GM21528 (cell line): ENCODE data around the gene PCCA.

Experiments used
- ATAC-seq: cut with Tn5 transposase; IDR thresholded peaks from one replicate; pipeline ENCODE4 v1.9.1; 2021; ENCODE audit warnings: mild to moderate bottlenecking, moderate library complexity; ENCODE audit not compliant: unreplicated experiment, low FRiP score

The PCCA gene

DNA sequence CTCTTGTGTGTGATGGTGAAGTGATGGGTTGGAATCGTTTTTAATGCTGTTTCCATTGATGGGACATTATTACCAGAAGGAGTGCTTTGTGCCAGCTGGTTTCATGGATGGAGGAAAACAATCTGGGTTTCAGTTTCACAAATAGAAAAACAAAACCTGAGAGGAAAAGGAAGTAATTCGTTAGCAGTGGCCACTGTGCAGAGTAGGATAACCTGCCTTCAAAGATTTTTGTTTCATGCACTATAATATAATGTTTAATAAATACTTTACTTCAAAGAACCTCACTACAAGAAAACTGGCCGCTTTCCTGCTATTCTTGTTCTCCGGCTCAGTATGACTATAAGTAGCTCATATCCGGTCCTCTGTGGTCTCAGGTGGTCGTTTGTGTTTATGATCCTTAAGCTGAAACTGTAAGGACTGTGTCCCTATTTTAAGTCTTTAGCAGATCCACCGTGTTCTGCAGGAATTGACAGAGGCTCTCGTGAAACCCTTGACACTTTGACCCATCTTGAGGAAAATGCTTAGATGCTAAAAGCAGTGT, 395.0 kb downstream of the PCCA start:
- ATAC-seq, result no peak

DNA sequence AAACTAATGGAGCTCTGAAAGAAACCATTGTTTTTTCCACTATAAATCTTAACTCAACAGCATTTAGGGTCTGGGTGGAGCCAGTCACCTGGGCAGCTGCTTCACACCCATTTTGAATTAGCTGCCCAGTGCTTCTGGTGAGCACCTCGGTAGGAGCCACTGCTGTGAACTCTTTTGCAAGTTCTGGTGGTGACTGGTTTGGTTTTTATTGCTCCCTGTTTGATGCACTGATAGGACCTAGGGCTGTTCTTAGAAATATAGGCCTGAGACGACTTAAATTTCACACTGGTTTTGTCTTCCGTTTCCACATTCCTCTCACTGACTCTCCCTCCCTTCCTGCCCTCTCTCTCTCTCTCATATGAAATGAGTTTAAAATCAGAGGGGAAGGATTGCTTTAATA, 395.8 kb downstream of the PCCA start:
- ATAC-seq, result no peak

DNA sequence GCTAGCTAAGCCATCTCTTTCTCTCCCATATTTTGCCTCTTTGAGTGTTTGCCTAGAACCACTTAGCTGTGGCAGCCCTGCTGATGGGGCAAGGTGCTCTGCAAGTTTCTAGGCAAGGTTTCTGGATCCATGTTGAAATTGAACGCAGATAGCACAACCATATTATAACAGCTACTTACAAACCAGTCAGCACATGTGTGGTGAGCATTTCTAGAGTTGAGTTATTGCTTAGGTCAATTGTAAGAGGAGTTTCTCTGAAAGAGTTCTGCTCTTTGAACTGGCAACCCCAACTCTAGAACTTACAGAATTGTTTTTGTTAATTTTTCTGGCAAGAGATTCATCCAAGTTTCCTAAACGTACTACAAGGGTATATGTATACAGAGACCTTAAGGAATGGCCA, 396.4 kb downstream of the PCCA start:
- ATAC-seq, result no peak

DNA sequence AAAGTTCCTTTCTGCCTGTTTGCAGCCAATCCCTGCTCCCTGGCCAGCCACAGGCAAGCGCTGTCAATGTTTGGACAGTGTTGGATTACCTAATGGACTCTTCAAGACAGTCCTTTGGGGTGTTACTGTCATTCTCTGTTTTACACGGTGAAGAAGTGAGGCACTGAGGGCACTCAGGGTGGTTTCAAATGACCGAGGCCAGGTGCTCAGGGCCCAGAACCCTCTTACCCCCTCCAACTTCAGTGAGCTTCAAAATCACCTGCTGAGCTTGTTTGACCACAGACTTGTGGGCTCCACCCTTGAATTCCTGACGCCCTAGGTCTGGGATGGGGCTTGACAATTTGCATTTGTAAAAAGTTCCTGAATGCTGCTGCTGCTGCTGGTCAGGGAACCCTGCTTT, 401.8 kb downstream of the PCCA start:
- no peak for ATAC-seq

DNA sequence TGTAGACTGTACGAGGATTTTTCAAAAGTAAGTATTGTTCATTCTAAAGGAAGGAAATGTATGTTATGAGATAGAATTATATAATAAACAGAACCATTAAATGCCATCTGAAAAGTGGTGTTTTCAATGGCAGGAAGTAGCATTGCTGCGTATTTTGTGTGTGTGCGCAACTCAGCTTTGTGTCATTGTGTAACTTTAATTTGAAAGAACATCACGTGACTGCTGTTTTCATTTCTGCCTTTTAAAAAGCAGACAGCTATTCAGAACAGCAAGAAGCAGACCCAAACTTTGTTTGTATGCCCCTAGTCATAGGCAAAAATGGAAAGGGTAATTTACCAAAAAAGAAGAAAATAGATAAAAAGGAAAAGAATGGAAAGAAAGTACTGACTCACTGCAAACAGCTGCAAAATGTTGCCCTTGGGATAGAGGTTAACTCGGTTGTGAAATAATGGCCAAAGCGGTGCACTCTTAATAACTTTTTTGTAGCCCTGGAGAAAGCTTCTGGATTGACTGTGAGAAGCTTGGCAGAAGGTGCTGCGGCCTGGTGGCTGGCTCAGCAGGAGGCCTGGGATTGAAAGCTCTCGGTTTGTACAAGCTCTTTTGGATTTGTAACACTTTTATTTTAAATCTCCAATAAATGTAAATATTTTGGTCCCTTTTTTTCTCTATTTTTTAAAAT, 402.4 kb downstream of the PCCA start:
- no peak for ATAC-seq

DNA sequence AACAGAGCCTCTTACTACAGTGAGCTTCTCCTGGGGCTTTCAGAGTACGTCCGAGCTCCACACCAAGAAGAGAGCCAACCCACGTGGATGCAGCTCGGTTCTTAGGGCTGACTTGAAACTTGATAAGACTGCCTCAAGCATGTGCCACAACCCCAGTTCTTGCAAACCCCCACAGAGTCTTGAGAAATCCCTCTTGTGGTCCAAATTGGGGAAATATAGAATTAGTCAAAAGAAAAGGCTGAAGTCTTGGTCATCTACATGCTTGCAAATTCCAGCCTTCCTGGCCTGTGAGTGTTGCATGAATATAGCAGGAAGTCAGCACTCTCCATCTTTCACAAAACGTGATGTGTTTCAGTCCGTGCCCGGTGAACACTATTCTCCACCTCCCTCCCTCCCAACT, 404.5 kb downstream of the PCCA start:
- ATAC-seq, result no peak

DNA sequence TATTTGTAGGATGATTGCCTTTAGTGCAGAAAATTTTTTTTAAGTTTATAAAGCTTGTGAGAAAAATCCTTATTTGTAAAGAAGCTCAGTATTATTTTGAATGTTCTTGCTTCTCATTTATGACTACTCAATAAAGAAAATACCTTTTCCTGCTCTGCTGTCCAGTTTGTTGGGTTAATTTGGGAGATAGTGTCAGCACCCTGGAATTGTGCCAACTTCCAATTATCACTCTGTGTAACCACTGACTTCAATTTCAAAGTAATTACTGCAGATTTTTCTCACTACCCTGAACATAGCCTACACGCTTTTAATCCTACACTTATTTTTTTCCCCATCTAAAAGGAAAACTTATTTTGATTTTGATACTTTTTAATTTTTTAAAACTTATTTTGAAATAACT, 406.6 kb downstream of the PCCA start:
- no peak for ATAC-seq

DNA sequence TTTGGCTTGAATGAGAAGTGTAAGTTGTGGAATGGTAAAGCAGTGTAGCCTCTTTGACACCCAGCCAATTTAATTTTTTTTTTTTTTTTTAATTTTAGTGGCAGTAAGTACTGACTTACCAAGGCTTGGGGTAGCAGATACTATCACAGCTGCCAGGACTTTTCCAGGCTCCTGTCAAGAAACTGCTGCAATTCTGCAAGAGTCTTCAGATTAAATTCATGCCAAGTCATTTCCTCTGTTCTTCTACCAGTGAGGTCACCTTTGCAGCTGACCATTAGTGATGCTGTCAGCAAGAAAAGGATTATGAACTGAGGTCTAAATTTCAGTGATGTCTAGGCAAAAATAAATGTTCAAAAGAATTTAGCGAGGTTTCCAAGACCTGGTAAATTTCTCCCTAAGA, 408.5 kb downstream of the PCCA start:
- ATAC-seq, result no peak

DNA sequence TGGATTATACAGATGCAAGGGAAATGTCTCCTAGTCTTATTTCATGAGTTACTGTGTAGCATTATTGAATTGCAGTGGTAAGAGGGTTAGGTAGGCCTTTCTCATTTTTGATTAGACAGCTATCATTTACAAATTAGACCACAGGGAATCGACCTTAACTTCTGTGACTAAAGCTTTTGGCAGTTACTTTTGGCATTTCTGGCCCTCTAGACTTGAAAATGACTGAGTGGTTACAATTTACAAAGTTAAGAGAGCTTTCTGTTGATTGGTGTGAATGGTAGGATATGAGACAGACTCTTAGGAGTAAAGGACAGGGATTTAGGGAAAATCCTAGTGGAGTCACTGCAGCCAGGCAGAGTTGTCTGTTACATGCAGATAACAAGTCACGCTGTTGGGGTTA, 413.6 kb downstream of the PCCA start:
- ATAC-seq, result no peak

DNA sequence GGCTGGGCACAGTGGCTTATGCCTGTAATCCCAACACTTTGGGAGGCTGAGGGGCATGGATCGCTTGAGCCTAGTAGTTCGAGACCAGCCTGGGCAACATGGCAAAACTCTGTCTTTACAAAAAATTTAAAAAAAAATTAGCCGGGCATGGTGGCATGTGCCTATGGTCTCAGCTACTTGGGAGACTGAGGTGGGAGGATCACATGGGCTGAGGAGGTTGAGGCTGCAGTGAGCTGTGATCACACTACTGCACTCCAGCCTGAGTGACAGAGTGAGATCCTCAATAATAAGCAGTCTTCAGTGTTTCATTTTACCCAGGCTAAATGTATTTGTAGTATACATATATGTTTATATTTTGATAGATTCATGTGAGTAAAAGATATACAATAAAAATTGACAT, 414.7 kb downstream of the PCCA start:
- no peak for ATAC-seq

DNA sequence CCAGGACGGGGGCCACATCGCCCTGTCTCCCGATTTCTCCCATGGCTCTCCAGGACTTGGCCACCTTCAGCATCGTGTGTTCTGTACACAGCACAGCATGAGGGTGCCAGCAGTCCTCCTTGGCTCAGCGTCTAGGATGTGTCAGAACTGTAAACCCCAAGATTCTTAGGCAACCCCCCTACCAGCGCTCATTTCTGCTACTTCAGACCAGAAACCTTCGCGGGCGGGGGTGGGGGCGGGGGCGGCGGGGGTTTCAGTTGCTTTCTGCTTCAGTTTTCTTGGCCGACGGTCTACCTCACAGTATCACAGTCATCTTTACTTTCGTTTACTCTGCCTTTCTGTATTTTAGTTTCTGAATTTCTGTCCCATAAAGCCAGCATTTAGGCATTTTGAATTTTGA, 417.3 kb downstream of the PCCA start:
- no peak for ATAC-seq

DNA sequence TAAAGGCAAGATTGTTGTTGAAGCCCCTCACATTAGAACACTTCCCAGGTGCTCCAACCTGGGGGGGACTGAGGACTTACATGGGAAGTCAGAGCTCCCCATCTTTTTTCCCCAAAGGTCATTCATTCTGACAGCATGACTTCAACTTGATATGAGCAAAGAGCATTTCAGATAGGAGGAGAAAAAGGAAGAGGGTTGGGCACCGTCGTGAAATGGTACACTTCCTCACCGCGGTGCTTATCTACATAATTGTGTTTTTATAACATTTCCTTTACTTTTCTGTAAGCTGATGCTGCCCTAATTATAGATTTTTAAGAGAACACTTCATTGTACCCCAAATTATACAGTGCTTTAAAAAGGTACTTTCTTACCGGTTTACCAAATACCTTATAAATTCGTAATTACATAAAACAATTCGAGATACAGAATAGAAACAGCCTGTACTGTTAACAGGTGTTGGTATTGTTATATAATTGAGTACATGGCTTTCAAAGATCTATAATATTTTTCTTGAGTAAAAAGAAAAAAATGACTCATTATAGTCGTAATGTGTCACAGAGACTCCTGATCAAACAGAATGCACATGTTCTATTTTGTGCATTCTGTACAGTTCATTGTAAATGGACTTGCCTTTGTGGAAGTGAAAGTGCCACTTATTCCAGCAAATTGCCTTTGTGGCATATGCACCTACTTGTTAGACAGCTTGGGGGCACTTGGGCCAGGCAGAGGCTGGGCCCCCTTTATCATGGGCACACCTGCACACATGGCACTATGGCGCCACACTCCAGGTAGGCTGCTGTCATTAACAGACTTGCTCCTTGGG, 417.9 kb downstream of the PCCA start:
- no peak for ATAC-seq

DNA sequence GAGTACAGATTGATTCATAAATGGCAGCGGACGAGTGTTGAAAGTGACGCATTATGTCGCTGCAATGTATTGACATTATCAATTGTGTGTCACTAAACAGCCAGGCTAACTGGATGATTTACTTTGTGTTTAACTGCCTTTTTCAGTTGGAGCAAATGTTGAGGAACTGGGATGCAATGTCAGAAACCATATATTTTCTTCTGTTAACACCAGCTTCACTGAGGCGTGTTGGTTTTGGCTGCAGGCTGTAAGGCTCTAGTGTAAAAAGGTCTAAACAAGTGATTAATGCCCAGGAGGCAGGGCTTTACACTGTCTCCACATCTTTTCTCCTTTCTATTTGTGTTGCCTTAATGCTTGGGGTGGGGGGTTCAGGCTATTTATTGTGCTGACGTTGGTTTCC, 419.6 kb downstream of the PCCA start:
- no peak for ATAC-seq

DNA sequence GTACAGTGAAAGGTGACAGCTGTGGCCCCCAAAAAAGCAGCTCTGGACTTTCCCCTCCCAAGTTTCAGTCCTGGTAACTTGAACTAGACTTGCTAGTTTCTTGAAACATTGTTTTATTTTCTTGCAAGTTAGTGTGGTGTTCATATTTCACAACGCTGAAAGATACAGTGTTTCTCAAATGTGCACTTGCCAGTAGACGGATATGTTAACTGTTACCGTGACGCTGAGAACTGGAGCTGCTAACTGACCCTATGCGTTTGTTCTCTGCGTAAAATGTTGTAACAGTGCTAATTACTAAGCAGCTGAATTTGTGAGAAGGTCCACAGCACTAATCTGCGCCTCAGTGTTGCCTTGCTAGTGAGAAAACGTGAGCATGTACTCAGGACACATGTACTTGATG, 420.1 kb downstream of the PCCA start:
- ATAC-seq, result no peak

DNA sequence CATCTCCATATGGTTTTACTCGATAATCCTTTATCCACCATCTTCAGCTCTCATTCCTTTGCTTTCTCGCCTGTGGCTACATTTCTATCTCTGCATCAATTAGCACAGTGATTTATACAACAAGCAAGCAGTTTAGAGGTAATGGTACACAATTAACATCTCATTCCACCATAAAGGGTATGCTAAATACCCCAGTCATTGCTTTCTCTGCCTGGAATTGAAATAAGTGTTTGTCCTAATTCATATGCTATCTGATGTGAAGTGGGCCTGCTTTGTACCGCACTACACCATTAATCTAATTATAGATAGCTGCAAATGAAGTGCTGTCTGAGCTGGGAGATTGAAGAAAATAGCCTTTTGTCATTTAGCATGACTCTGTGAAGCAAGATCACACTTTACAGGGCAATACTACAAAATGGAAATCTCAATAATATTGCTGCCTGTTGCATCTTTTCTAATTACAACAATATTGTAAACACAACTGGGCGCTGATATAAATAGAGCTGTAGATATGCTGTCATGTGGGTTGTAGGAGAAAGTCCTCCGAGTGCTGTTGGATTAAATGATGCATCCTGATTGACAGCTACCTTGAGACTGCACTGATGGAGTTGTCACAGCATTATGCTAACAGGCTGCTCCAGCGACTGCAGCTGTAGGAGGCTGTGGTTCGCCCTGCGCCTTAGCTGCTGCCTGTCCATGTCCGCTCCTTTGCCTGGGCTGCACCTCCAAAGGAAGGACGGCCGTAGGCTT, 421.5 kb downstream of the PCCA start:
- no peak for ATAC-seq

DNA sequence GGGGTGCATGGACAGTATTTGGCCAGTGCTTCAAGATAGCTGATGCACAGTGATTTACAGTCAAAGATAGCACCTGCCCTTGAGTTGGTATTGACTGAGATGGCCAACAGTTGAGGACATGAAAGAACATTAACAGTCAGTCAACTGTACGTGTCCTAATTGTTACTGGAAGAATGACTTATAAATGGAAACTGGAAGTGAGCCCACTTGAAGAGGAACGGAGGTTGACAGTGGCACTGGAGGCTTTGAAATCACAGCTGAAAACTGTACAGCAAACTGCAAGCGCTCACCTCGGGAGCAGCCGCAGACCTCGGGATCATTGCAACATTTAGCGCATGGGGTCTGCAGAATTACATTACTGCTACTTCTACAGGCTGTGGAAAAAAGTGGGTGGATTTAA, 422.6 kb downstream of the PCCA start:
- no peak for ATAC-seq

DNA sequence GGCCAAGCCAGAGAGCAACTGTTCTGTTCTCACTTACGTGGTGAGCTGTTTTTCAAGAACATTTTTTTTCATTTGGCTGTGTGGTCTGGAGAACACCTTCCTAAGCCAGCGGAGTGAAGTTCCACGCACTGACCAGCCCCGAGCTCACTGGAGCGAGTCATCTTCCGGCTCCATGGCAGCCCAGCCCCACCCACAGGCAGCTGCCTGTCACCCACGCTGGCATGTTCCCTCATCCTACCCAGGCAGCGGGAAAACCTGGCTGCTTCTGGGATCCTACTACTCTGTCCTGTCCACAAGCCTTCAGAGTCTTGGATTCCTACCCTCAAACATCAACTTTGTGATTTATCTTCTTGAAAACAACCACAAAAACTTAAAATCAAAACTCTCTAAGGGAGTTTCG, 423.5 kb downstream of the PCCA start:
- ATAC-seq, result no peak

DNA sequence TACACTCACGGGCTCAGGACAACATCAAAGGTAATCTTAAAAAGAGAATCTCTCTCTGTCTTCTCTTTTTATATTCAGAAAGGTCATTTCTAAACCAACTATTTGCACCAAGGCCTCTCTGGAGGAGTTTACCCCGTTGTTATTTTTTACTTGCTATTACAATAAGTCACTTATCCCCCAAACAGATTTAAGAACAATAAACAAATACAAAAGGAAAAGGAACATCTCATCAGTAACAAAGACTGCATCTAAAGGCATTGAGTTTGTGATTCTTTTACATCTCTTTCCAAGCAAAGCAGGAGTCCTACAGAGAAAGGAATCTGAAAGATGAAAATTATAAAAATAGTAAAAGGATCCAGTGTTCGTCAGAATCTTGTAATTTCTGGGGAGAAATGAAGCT, 424.3 kb downstream of the PCCA start:
- ATAC-seq, result no peak

DNA sequence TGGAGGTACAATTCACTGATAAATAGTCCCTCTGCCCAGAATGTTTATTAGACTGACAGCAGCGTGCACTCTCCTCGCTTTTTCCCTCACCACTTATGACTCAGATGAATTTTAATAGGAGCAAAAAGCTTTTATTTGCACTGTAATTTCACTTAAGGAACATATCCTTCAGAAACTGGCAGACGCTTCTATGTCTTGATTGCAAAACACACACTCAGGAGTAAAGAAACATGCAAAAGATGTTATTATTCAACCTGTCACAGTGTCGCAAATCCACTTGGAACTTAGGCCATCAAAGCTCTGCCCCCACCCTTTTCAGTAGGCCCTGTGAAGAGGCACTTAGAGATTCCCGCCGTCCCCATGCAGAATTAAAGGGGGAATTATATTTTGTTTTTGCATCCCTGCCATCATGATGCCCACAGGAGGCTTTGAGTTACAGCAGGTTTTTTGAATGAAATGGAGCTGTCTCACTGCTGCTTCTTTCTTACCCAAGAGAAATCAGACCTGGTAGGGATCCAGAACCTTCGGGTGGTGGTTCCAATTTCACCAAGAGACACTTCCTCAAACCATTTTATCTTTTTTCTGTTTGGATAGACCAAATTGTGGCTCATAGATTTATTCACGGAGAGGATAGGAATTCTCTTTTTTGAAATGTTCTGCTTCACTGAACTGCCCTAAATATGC, 425.2 kb downstream of the PCCA start:
- ATAC-seq, result no peak

DNA sequence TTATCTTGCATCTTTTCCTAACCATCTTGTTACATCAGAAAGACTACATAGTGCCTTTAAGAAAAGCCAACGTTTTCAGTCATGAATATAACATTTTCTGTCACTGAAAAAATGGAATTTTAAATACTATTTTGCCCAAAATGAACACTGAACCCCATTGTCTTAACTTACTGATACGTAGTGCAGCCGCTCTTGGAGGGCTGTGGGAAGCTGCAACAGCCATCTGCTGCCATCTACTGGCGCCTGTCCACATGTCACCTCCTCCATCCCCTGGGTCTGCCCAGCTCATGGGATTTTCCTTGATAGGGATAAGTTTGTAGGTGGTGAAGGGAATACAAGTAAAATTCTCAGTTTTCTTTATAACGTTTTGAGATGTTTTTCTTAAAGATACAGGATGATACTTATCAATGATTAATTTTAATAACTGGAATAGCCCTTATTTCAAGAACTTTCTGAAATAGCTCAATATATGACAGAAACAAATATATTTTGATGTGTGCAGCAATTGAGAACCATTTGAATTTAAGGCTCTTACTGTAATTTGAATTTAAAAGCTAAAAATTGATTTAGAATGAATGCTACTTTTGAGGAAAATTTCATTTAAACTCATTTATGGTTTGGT, 426.0 kb downstream of the PCCA start:
- peak; percentile 85 for ATAC-seq
